Osteoblast (primary cell): ENCODE results near the gene C2CD2. TPM values are rescaled to one million over a fixed set of nuclear protein-coding genes. Genes with fewer than 3 reads are reported as not detected.

Source experiments
- DNase-seq: peaks from one replicate; pipeline ENCODE4 v3.0.0; 2011; ENCODE audit warnings: low spot score, mixed read lengths; ENCODE audit not compliant: insufficient read length; ENCODE audit errors: missing footprints
- H2AFZ ChIP-seq: 2 replicates; pipeline ENCODE4 v1.6.0; 2011; ENCODE audit warnings: mild to moderate bottlenecking, low read length
- H3K27ac ChIP-seq: 2 replicates; pipeline ENCODE4 v1.5.1; 2011; ENCODE audit warnings: mild to moderate bottlenecking, low read depth, low read length, moderate library complexity
- H3K27me3 ChIP-seq: 2 replicates; pipeline ENCODE4 v1.6.0; 2012; ENCODE audit warnings: mild to moderate bottlenecking, control low read depth, inconsistent platforms, low read length, moderate library complexity; ENCODE audit not compliant: insufficient read depth
- H3K36me3 ChIP-seq: 2 replicates; pipeline ENCODE4 v1.5.1; 2011; ENCODE audit warnings: mild to moderate bottlenecking, low read length, control low read depth, moderate library complexity; ENCODE audit not compliant: insufficient read depth
- H3K4me1 ChIP-seq: 2 replicates; pipeline ENCODE4 v1.5.1; 2011; ENCODE audit warnings: mild to moderate bottlenecking, low read length, control low read depth, moderate library complexity; ENCODE audit not compliant: insufficient read depth
- H3K4me2 ChIP-seq: 2 replicates; pipeline ENCODE4 v1.6.0; 2011; ENCODE audit warnings: mild to moderate bottlenecking, low read length; ENCODE audit not compliant: insufficient read depth
- H3K4me3 ChIP-seq: fragments of 200-600 bp; sonication (generic); 3 replicates; pipeline ENCODE4 v1.5.1; 2012; ENCODE audit warnings: mild to moderate bottlenecking, low read length, inconsistent platforms; ENCODE audit not compliant: insufficient read depth
- H3K79me2 ChIP-seq: 2 replicates; pipeline ENCODE4 v1.6.0; 2012; ENCODE audit warnings: mild to moderate bottlenecking, low read length, control low read depth, inconsistent platforms; ENCODE audit not compliant: insufficient read depth
- H3K9me3 ChIP-seq: 2 replicates; pipeline ENCODE4 v1.5.1; 2011; ENCODE audit warnings: low read depth, low read length, control low read depth
- H4K20me1 ChIP-seq: 2 replicates; pipeline ENCODE4 v1.6.0; 2012; ENCODE audit warnings: mild to moderate bottlenecking, low read length, control low read depth; ENCODE audit not compliant: insufficient read depth
- total RNA-seq: library from RNA; depleted of rRNA; stranded (reverse); fragments of >200 nt; gene quantifications from 2 replicates; pipeline ENCODE4 v1.2.3, GENCODE V29; 2012
- TF ChIP-seq, protein P1 (sequence below): IDR thresholded peaks from 2 replicates; pipeline ENCODE4 v1.5.1; 2011; ENCODE audit warnings: mild to moderate bottlenecking, low read depth, low read length, moderate library complexity; ENCODE audit errors: extremely low read depth

The C2CD2 gene
- total RNA-seq, 1 donor, result 40.9 TPM

- Histone ChIP-seq H3K79me2 (no peaks in the 10 kb centered on the region), H3K4me3 (no peak overlapping the region), H3K4me1 (no peaks in the 10 kb centered on the region), H4K20me1 (no peaks in the 10 kb centered on the region), H2AFZ (no peak overlapping the region), H3K9me3 (no peaks in the 10 kb centered on the region), H3K27me3 (no peaks in the 10 kb centered on the region), H3K36me3 (no peaks in the 10 kb centered on the region), H3K4me2 (no peak overlapping the region), H3K27ac (no peak overlapping the region)
- DNase-seq, result no peak
- TF ChIP-seq, protein P1, sequence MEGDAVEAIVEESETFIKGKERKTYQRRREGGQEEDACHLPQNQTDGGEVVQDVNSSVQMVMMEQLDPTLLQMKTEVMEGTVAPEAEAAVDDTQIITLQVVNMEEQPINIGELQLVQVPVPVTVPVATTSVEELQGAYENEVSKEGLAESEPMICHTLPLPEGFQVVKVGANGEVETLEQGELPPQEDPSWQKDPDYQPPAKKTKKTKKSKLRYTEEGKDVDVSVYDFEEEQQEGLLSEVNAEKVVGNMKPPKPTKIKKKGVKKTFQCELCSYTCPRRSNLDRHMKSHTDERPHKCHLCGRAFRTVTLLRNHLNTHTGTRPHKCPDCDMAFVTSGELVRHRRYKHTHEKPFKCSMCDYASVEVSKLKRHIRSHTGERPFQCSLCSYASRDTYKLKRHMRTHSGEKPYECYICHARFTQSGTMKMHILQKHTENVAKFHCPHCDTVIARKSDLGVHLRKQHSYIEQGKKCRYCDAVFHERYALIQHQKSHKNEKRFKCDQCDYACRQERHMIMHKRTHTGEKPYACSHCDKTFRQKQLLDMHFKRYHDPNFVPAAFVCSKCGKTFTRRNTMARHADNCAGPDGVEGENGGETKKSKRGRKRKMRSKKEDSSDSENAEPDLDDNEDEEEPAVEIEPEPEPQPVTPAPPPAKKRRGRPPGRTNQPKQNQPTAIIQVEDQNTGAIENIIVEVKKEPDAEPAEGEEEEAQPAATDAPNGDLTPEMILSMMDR, result no peak
These were observed 26.0 kb upstream of the C2CD2 start for GRCh38 chr21:41979751-41980369.

DNA sequence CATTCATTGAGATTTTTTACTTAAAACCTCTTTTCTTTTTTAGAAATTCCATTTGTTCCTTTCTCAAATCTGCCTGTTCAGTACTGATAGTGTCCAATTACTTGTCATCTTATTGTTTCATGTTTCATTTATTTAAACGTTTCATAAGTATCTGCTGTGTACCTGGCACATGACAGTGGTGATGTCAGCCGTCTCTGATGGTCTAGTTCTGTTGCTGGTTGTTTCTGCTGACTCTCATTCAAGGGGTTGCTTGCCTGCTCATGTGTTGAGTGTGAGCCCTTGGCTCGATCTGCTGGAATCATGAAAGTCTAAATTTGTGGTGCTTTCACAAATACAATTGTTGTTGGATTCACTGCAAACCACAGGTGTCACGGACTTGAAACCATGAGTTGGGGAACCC is 25.5 kb upstream of the C2CD2 start:
- TF ChIP-seq, protein P1, result no peak
- no peaks in the 10 kb centered on the region for H4K20me1 ChIP-seq
- no peaks in the 10 kb centered on the region for H3K79me2 ChIP-seq
- H3K36me3 ChIP-seq, result no peaks in the 10 kb centered on the region
- H3K4me3 ChIP-seq, result no peak overlapping the region
- H3K27ac ChIP-seq, result no peak overlapping the region
- H3K4me1 ChIP-seq, result no peaks in the 10 kb centered on the region
- H3K9me3 ChIP-seq, result no peaks in the 10 kb centered on the region
- H3K4me2 ChIP-seq, result no peak overlapping the region
- DNase-seq, result no peak
- H3K27me3 ChIP-seq, result no peaks in the 10 kb centered on the region
- no peak overlapping the region for H2AFZ ChIP-seq

DNA sequence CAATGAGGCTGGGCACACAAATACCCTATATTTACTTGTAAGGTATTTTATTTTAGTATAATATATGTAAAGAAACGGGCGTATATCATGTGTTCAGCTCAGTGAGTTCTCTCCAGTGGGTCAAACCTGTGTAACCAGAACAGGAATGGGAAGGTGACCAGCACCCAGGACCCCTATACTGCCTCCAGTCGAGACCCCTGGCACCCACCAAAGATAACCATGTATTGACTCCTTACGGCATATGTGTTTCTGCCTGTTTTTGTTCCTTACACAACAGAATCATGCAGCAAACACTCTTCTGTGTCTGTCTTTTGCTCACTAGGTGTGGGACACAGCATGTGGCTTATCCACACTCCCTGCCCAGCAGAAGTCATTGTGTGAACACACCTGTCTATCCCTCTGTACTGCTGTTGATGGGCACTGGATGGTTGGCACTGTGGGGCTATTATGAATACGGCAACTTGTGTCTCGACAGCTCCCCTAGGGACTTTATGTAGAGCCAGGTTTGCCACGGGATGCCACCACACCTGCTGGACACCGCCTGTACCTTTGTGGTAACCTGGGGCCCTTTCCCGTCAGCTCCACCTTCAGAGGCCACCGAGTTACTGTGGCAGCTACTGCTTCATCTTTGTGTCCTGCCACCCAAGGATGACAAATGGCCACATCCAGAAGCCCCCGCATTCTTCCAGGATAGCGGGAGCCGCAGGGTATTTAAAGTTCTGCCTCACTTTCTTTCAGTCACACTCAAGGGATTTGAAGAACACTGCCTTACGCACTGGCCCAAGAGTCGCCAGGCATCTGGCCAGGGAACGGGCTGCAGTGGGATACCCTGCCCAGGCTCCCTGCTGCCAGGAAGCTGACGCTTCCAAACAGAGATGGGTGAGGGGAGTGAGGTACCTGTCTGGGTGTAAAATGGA is 23.5 kb upstream of the C2CD2 start:
- DNase-seq, result peak; percentile 59
- Histone ChIP-seq H3K4me1 (no peaks in the 10 kb centered on the region), H3K9me3 (no peaks in the 10 kb centered on the region), H3K4me3 (no peak overlapping the region), H3K4me2 (no peak overlapping the region), H2AFZ (no peak overlapping the region), H3K27me3 (no peaks in the 10 kb centered on the region), H3K79me2 (no peaks in the 10 kb centered on the region), H3K27ac (no peak overlapping the region), H4K20me1 (no peaks in the 10 kb centered on the region), H3K36me3 (no peaks in the 10 kb centered on the region)
- TF ChIP-seq, protein P1, result no peak

DNA sequence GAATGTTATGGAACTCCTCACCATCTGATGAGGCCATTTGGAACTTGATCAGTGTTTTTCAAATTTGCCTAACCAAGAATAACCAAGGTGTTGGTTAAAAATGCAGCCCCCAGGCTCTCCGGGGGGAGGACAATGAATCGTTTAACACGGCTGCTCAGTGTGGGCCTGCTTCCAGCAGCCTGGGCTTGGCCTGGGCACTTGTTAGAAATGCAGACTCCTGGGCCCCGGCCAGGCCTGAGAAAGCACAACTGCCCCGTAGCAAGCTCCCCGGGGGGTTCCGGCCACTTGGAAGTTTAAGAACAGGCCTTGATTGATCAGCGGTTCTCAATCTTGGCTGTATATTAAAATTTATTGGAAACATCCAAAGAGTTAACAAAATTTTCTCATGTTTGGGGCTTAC is 22.8 kb upstream of the C2CD2 start:
- Histone ChIP-seq H3K27ac (no peak overlapping the region), H3K36me3 (no peaks in the 10 kb centered on the region), H3K79me2 (no peaks in the 10 kb centered on the region), H3K4me3 (no peak overlapping the region), H4K20me1 (no peaks in the 10 kb centered on the region), H3K27me3 (no peaks in the 10 kb centered on the region), H3K9me3 (no peaks in the 10 kb centered on the region), H3K4me1 (no peaks in the 10 kb centered on the region), H3K4me2 (no peak overlapping the region), H2AFZ (no peak overlapping the region)
- DNase-seq, result no peak
- TF ChIP-seq, protein P1, result no peak
